GM10847 (cell line): Measurements from ENCODE around the gene DIAPH3.

Source experiments
- POLR2A ChIP-seq: IDR thresholded peaks from 2 replicates; pipeline ENCODE4 v1.6.1; 2011; ENCODE audit not compliant: insufficient read length; ENCODE audit errors: extremely low read depth

The DIAPH3 gene

DNA sequence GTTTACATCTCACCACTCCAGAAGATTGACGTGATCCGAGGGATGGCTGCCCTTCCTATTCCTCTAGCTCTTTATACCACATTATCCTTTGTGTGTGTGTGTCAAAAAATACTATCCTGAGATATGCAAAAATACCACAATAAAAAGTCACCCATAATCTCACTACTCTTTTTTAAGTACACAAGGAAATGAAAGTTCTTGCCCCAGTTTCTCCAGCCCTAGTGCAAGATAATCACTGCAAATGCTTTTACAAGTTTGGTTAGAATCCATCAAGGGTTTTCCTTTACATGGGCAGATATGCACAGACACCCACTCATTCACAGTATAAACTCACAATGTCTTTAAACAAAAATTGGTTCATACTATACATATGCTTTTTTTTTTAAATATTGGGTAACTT, 89.3 kb downstream of the DIAPH3 start:
- TF ChIP-seq POLR2A = no peak

DNA sequence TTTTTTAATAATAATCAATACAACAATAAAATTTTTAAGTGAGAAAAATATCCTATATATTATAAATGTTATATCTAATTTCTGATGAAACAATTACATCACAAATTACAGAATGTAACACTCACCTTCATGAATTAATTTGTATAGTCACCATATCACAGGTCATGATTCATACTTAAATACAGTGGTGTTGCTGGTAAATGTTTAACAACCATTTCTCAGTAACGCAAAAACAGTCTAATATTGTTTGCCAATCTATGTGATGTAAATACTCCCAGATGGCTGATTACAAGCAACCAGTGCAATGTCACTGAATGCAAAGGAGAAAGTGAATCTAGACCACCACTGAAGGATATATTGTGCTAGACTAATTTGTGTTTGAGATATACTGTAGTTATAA, 97.5 kb downstream of the DIAPH3 start:
- TF ChIP-seq POLR2A = no peak

DNA sequence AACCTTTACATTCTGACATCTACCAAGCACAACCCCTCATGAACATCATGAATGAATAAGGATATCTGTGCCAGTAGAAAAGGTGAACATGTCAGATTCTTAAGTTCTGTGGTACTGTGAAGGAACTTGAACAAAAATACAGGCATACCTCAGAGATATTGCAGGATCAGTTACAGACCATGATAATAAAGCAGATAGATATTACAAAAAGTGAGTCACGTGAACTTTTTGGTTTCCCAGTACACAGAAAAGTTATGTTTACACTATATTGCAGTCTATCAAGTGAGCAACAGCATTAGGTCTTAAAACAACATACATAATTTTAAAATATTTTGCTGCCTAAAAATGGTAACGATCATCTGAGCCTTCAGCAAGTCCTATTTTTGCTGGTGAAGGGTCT, 101.2 kb downstream of the DIAPH3 start:
- TF ChIP-seq POLR2A = no peak

DNA sequence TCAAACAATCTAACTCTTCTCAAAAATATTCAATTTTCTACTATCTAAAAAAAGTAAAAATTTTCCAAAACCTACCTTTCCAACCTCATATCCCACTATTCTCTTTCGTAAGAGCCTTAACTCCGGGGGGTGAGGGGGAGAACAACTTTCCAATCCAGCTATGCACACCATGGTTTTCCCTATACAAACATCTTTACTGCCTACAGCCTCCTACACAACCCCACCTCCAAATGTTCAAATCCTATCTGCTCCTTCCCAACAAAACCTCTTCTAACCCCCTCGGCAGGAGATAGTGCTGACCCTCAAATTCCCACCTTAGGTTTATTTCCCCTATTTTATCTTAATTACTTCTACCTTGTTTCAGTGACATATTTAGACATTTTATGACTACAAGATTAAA, 102.0 kb downstream of the DIAPH3 start:
- no peak for TF ChIP-seq POLR2A

DNA sequence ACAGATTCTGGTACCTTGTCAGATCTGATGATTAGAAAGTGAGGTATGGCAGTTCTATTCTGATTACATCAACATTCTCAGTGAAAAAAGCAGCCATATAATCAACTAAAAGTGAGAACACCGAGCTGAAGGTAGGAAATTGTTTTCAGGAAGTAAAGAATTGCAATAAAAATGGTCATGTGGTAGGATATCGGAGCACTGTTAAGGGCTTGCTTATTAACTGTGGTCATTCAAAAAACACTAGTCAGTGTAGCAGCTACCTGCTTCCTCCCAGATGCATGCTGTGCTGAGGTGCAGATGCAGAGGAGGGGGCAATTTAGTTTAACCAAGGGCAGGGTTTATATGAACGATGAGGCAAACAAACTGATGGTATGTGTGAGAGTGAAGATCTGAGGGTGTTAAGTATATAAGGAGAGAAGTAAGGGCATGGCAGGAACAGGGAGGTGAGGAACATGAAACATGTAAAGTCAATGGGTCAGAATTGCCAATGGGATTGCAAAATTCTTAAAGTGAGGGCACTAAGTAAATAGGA, 111.9 kb downstream of the DIAPH3 start:
- no peak for TF ChIP-seq POLR2A

DNA sequence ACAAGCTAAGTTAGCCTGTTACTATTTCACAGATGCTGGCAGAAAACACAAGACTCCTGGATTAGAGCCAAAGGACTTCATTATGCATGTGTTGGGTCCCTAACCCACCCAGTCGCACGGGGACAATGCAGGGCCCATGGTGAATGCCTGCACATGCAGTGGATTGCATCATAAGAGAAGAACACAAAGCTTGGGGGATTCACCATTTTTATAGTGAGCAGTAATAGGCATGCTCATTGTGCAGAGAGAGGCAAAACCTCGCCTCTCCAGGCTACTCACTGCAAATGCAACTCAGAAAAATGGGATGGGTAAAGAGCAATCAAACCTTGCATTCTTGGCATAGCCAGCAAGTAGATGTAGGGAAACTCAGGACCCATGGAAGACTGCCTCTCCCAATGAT, 115.8 kb downstream of the DIAPH3 start:
- no peak for TF ChIP-seq POLR2A

DNA sequence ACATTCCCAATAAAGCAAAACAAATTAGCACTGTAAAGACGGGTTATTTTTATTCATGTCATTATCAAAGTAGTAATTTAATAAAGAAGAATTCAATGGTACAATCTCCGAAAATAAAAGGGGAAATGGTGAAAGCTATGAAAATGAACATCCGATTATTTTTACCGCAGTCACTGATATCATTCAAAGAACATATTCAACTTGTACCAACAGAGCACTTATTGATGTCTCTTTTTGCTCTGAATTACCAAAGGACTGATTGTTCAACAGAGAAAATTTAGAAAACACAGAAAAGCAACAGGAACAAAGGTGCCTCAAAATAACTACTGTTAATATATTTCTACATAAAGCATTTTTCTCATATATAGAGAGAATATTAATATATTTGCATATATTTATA, 119.4 kb downstream of the DIAPH3 start:
- no peak for TF ChIP-seq POLR2A

DNA sequence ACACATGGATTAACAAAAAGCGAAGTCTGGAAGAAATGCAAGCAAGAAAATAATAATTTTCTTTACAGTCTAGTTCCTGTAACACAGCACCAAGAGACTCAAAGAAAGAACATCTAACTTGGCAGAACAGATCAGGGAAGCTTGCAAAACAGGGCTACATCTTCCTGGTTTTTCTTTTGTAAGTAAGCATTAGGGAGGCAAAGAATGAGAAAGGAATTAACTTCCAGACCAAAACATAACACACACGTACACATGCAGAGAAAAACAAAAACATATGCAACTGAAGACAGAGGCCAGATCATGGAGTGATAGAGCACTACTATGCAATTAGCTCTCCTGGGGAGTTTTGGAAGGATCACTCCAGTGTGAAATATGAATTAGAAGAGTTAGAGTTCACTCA, 120.5 kb downstream of the DIAPH3 start:
- TF ChIP-seq POLR2A = no peak

DNA sequence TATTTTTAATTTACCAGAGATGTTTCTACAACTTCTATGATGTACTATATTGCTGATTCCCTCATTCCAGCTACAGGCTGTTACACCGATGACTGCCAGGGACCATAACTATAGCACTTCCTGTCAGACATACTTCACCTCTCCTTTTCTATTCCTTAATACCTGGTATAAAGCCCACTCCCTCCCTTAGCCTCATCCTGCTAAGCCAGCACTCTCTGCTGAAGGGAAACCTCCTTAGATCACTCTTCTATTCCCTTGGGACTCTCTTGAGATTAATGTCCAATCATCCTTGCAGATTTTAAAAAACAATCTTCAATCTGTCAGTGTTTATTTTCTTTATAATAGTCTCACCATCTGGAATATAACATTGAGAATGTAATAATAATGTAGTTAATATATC, 127.9 kb downstream of the DIAPH3 start:
- no peak for TF ChIP-seq POLR2A

DNA sequence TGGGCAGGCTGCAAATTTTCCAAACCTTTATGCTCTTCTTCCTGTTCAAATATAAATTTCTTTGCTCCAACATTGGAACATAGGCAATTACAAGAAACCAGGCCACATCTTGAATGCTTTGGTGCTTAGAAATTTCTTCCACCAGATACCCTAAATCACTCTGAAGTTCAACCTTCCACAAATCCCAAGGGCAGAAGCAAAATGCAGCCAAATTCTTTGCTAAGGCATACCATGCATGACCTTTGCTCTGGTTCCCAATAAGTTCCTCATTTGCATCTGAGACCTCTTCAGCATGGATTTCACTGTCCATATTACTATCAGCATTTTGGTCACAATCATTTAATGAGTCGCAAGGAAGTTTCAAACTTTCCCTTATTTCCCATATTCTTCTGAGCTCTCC, 130.9 kb downstream of the DIAPH3 start:
- no peak for TF ChIP-seq POLR2A

DNA sequence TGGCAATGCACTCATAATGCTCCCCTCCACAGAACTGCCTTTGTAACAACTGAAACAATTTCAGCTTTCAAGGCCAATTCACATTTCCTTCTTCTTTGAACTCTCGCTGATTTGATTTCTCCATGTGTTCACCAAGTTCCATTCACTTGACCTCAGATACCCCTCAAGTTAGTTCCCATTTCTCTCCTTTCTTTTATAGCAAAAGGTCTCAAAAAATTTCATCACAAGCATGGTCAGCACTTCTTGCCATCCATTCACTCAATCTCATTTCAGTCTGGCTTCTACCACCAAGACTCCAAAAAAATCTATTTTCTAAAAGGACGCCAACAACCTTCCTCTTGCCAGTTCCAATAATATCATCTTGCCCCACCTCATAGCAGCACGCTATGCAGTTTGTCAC, 135.7 kb downstream of the DIAPH3 start:
- TF ChIP-seq POLR2A = no peak

DNA sequence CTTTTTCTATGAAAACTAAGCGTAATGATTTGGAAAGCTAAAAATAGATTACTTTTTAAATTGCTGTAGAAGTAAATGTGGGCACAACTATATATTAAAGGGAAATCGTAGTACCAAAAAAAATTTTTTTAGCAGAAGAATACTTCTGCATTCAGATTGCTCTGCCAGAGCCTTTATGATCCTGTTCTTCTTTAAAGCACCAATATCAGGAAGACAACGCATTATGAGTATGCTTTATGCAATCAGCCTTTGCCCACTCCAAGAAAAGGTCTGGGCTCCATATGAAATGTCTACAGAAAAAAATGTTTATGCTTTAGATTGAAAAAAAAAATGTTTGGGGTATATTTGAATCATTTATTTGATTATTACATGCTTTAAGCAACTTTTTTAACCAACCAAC, 137.4 kb downstream of the DIAPH3 start:
- TF ChIP-seq POLR2A = no peak

DNA sequence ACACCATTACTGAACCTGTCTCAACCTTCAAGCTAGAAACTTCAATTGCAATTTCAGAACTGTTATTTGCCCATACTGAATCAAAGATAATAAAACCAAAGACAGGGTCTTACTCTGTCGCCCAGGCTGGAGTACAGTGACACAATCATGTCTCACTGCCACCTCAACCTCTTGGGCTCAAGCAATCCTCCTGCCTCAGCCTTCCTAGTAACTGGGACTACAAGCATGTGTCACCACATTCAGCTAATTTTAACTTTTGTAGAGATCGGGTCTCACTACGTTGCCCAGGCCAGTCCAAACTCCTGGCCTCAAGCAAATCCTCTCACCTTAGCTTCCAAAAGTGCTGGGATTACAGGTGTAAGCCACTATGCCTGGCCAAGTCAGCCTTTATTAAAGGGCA, 143.4 kb downstream of the DIAPH3 start:
- no peak for TF ChIP-seq POLR2A

DNA sequence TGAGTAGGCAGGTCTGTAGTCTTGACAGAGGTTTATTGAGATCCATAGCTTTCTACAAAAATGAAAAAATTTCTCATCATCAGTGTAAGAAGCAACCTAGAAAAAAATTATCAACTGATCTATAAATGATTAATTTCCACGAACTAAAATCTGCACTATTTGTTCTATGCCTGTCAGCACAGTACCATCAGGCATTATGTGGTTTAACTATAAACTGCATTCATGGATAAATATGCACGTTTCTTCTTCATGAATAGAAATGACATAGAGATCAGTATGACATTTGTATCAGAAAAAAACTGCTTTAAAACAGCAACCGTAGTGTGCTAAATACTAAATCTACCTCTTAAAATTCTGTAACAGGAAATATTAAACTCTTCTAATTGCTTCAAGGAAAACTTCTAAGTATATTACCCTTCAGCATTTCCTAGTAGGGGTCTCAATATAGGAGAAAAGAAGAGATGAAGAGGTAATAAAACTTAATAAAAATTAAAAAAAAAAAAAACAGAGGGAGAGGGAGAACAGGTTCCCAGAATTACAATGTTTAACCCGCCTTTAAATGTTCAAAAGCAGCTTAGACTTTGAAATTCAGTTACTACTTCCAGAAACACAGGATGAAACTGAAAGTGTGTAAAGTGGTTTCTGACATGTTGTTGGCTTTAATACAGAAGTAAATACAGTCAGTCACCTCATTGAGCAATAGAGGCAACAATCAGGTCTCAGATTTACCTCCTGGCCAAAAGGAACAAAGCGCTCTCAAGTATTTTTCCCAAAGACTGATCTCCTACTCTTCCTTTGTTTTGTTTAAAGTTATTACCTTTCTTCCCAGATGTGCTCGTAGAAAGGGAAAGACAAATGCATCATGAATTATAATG, 144.4 kb downstream of the DIAPH3 start:
- TF ChIP-seq POLR2A = no peak

DNA sequence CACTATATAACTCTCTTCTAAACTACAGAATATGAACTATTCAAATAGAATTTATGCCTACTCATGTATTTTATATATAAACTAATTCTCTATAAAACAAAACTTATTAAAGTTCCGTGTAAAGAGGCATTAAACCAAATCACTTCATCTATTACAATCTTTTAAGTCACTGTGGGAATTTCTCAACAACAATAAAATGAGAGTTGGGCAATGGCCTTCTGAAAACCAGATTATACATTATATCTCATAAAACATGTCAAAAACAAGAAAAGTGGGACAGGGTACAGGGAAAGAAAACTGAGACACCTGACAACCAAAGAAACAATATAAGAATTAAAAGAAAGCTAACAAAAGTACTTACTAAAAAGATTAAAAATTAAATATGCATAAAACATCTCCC, 145.2 kb downstream of the DIAPH3 start:
- TF ChIP-seq POLR2A = no peak

DNA sequence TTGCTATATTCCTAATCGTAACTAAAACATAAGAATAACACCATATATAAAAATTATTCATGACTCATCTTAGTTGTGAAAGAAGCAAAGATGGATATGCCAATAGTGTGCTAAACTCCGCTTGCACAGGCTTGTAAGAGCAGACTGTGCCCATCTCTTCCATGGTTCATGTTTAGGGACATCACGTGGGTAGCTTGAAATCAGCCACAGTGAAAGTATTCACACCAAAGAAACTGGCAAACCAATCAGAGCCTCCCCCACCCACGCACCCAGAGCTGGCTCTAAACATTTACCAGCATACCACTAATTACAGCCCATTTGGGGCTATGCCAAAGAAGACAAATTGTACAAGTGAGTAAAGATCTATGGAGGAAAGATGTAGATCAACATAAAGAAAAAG, 147.5 kb downstream of the DIAPH3 start:
- TF ChIP-seq POLR2A = no peak

DNA sequence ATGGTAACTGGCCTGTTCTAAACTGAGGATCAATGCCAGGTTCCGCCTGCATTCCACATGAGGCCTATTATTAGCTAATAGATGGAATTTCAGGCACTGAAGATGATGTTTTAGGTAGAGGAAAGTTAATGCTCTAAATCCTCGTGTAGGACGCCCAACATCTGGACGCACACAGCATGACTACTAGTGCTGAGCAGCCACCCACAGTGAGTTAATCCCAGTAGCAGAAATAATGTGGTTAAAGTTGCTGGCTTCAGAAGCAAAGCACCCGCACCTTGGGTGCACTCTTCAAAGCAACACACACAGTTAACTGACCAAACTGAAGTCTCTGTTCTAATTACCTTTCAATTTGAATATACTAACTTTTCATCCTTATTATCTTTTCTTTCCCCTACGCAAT, 150.6 kb downstream of the DIAPH3 start:
- no peak for TF ChIP-seq POLR2A
